ENCODE data around the gene SLC41A1. TPM values are rescaled to one million over a fixed set of nuclear protein-coding genes. Genes with fewer than 3 reads are reported as not detected.
A peak's percentile ranks its signal among the peaks of the same experiment; 100 is the strongest.

SLC41A1 gene
- total RNA-seq, 2 experiments from 2014 or later = 13.3 to 16.7 TPM

DNA sequence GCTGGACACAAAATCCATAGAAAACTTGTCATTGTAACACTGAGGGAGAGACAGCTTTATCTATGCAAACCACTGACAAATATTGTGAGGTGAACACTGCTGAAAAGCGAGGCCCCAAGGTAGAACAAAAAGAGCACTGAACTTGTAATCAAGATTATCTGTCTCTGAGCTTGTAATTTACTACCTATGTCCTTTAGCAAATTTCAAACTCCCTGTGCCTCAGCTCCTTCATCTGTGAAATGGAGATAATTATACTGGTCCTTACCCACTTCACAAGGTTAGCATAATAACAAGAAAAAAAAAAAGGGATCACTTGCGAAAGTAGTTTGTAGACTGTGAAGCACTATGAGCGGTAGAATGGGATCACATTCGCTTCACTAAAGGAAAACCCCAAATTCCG is 58.1 kb downstream of the SLC41A1 start:
- ATAC-seq (no peak), DNase-seq (no peak)
- H3K4me1 Mint-ChIP-seq = peaks cover 8% of the 10 kb centered on the region
- H3K9me3 Mint-ChIP-seq (ENCODE audit: low read depth) = no peaks in the 10 kb centered on the region
- peaks cover 5% of the 10 kb centered on the region for H3K36me3 Mint-ChIP-seq
- H3K27me3 Mint-ChIP-seq = no peaks in the 10 kb centered on the region
- no peak overlapping the region for H3K4me3 Mint-ChIP-seq
- CTCF ChIA-PET = interaction anchor here (0.7 to 1.7 kb wide), 4 partner anchors 11 to 46 kb away, joined by 3 to 5 read pairs (median 4); partner anchors contain the start of gene RAB29
- H3K27ac Mint-ChIP-seq = no peak overlapping the region

GRCh38 chr1:205751036-205751651 is 61.9 kb downstream of the SLC41A1 start:
- no peak for DNase-seq
- peaks cover 22% of the 10 kb centered on the region for H3K36me3 Mint-ChIP-seq
- H3K27me3 Mint-ChIP-seq = no peaks in the 10 kb centered on the region
- H3K27ac Mint-ChIP-seq = peak overlapping the region; percentile 95
- CTCF ChIA-PET = interaction anchor here (1.4 kb wide), 1 partner anchor 93 kb away, joined by 6 read pairs; no protein-coding TSS in a partner anchor
- peak overlapping the region; percentile 84 for H3K4me3 Mint-ChIP-seq
- no peak for ATAC-seq
- no peaks in the 10 kb centered on the region for H3K9me3 Mint-ChIP-seq (ENCODE audit: low read depth)
- peaks cover 32% of the 10 kb centered on the region for H3K4me1 Mint-ChIP-seq

DNA sequence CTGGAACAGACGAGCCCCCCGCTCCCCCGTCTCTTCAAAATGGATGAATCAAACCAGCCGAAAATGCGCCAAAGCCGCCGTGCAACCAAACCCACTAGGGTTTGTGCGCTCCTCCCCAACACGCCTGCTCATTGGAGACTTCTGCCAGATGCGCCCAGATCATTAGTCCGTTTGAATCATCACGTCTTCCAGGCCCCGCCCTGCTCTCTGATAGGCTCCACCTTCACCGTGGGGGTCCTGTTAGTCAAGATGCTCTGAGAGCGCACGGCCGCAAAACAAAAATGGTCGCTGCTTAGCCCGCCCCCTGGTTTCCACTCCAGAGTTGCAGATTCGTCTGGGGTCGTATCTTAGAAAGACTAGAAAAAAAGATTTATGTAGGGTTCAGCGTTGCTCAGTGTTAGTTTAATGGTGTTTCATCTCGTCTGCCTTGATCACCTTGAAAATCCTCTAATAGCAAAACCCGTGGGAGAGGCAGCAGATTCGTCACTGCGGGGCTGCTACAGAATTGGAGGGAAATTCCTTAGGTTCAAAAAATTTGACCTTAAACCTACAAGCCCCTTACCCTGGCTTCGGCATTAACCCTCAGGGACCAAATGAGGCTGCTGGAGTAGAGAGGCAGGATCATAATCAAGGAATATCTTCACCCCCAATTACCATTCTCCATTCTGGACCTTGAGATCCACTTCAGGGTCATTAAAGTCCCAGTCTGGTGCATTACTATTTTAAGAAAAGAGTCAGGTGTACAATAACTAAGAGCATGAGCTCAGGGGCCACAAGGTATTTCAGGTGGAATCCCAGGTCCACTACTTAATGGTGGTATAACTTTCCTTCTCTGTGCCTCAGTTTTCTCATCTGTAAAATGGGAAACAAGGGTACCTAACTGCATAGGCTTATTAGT is 62.6 kb downstream of the SLC41A1 start, which contains the start of gene NUCKS1:
Gene NUCKS1 (minus strand): TSS at position 45 of the 898 bp plus-strand sequence. CDS start 209 bp downstream, outside the sequence.
- peak; percentile 99 for DNase-seq
- CTCF ChIA-PET = interaction anchor here (0.9 to 2.3 kb wide), 4 partner anchors 20 to 92 kb away, joined by 3 to 13 read pairs (median 8); partner anchors contain the start of gene RAB29

GRCh38 chr1:205749234-205750137 is 63.5 kb downstream of the SLC41A1 start:
- Mint-ChIP-seq H3K4me1 (peaks cover 42% of the 10 kb centered on the region), H3K9me3 (ENCODE audit: low read depth) (no peaks in the 10 kb centered on the region), H3K4me3 (peak overlapping the region; percentile 92), H3K27me3 (no peaks in the 10 kb centered on the region), H3K27ac (peak overlapping the region; percentile 95), H3K36me3 (peaks cover 24% of the 10 kb centered on the region)
- DNase-seq = peak; percentile 97
- CTCF ChIA-PET = interaction anchor here (0.5 to 2.3 kb wide), 5 partner anchors 19 to 664 kb away, joined by 3 to 13 read pairs (median 6); partner anchors contain the start of gene RAB29
- peak; percentile 82 for ATAC-seq

More for the DNA sequence above, 62.6 kb downstream of the SLC41A1 start, which contains the start of gene NUCKS1:
- Mint-ChIP-seq H3K27ac (peak within 1 kb of the TSS; percentile 95), H3K9me3 (ENCODE audit: low read depth) (no peaks in the 10 kb centered on the region), H3K27me3 (no peaks in the 10 kb centered on the region), H3K4me3 (peak within 1 kb of the TSS; percentile 92), H3K36me3 (peaks cover 24% of the 10 kb centered on the region), H3K4me1 (peaks cover 38% of the 10 kb centered on the region)
- peak; percentile 85 for ATAC-seq

GRCh38 chr1:205748403-205749233 is 64.4 kb downstream of the SLC41A1 start:
- H3K4me1 Mint-ChIP-seq = peaks cover 48% of the 10 kb centered on the region
- H3K9me3 Mint-ChIP-seq (ENCODE audit: low read depth) = no peaks in the 10 kb centered on the region
- H3K4me3 Mint-ChIP-seq = peak overlapping the region; percentile 92
- CTCF ChIA-PET = interaction anchor here (0.9 to 2.3 kb wide), 4 partner anchors 18 to 37 kb away, joined by 3 to 13 read pairs (median 8); partner anchors contain the start of gene RAB29
- H3K27me3 Mint-ChIP-seq = no peaks in the 10 kb centered on the region
- peaks cover 28% of the 10 kb centered on the region for H3K36me3 Mint-ChIP-seq
- H3K27ac Mint-ChIP-seq = peak overlapping the region; percentile 82
- peak; percentile 51 for DNase-seq
- peak; percentile 17 for ATAC-seq

GRCh38 chr1:205746757-205747412 is 66.1 kb downstream of the SLC41A1 start:
- CTCF ChIA-PET = interaction anchor here (0.7 to 1.4 kb wide), 5 partner anchors 12 to 523 kb away, joined by 3 to 5 read pairs (median 3); no protein-coding TSS in a partner anchor
- no peaks in the 10 kb centered on the region for H3K27me3 Mint-ChIP-seq
- no peaks in the 10 kb centered on the region for H3K9me3 Mint-ChIP-seq (ENCODE audit: low read depth)
- ATAC-seq = no peak
- H3K4me1 Mint-ChIP-seq = peaks cover 58% of the 10 kb centered on the region
- peak overlapping the region; percentile 56 for H3K27ac Mint-ChIP-seq
- no peak for DNase-seq
- peak overlapping the region; percentile 92 for H3K4me3 Mint-ChIP-seq
- peaks cover 30% of the 10 kb centered on the region for H3K36me3 Mint-ChIP-seq

- H3K36me3 Mint-ChIP-seq = peaks cover 30% of the 10 kb centered on the region
- CTCF ChIA-PET = interaction anchor here (0.6 to 1.5 kb wide), 4 partner anchors 30 to 734 kb away, joined by 3 to 5 read pairs (median 4); partner anchors contain the start of gene RAB29
- H3K4me1 Mint-ChIP-seq = peaks cover 59% of the 10 kb centered on the region
- H3K27ac Mint-ChIP-seq = no peak overlapping the region
- H3K4me3 Mint-ChIP-seq = no peak overlapping the region
- ATAC-seq = no peak
- no peak for DNase-seq
- no peaks in the 10 kb centered on the region for H3K9me3 Mint-ChIP-seq (ENCODE audit: low read depth)
- H3K27me3 Mint-ChIP-seq = no peaks in the 10 kb centered on the region
These were observed 68.6 kb downstream of the SLC41A1 start for GRCh38 chr1:205744403-205744802.

- ATAC-seq (no peak), DNase-seq (no peak)
- H3K9me3 Mint-ChIP-seq (ENCODE audit: low read depth) = no peaks in the 10 kb centered on the region
- H3K4me1 Mint-ChIP-seq = peaks cover 62% of the 10 kb centered on the region
- CTCF ChIA-PET = interaction anchor here (0.6 kb wide), 1 partner anchor 735 kb away, joined by 3 read pairs; no protein-coding TSS in a partner anchor
- peak overlapping the region; percentile 22 for H3K27ac Mint-ChIP-seq
- no peak overlapping the region for H3K4me3 Mint-ChIP-seq
- H3K27me3 Mint-ChIP-seq = no peaks in the 10 kb centered on the region
- H3K36me3 Mint-ChIP-seq = peaks cover 32% of the 10 kb centered on the region
These were observed 69.0 kb downstream of the SLC41A1 start for GRCh38 chr1:205743977-205744376.

DNA sequence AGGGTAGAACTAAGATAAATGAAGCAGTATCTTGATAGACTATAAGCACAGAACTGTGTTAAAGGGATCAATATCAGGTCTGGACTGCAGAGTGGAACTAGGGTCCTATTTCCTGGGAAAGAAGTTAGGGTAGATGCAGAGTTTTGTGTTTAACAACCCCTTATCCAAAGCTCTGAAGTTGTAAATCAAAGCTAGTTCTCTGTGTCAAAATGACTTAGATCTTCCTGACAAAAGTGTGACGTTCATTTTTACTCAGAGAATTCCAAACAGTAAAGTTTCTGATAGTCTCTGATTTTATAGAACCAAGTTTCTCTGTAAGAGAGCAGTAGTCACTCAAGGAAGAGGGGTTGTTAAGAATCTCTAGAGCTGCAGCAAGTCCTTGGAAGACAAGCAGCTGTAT is 71.3 kb downstream of the SLC41A1 start:
- Mint-ChIP-seq H3K9me3 (ENCODE audit: low read depth) (no peaks in the 10 kb centered on the region), H3K4me1 (peaks cover 51% of the 10 kb centered on the region), H3K4me3 (no peak overlapping the region), H3K27me3 (no peaks in the 10 kb centered on the region), H3K36me3 (peaks cover 22% of the 10 kb centered on the region), H3K27ac (no peak overlapping the region)
- CTCF ChIA-PET = interaction anchor here (0.6 kb wide), 2 partner anchors 24 to 312 kb away, joined by 3 to 4 read pairs; no protein-coding TSS in a partner anchor
- DNase-seq (no peak), ATAC-seq (no peak)

- H3K27ac Mint-ChIP-seq = no peak overlapping the region
- CTCF ChIA-PET = interaction anchor here (0.6 to 2.1 kb wide), 6 partner anchors 10 to 738 kb away, joined by 3 to 4 read pairs (median 3); no protein-coding TSS in a partner anchor
- ATAC-seq (no peak), DNase-seq (no peak)
- H3K4me3 Mint-ChIP-seq = no peak overlapping the region
- peaks cover 24% of the 10 kb centered on the region for H3K36me3 Mint-ChIP-seq
- peaks cover 42% of the 10 kb centered on the region for H3K4me1 Mint-ChIP-seq
- H3K9me3 Mint-ChIP-seq (ENCODE audit: low read depth) = no peaks in the 10 kb centered on the region
- H3K27me3 Mint-ChIP-seq = no peaks in the 10 kb centered on the region
These were observed 73.4 kb downstream of the SLC41A1 start for GRCh38 chr1:205739348-205740160.

Measured in activated CD8-positive, alpha-beta memory T cell treated with anti-CD3 and anti-CD28 coated beads, Interleukin-2, amount 10 ng/mL, durations not matched to agents 7 days and 5 days (primary cell).